ENCODE measurements around the gene STK11.

DNA sequence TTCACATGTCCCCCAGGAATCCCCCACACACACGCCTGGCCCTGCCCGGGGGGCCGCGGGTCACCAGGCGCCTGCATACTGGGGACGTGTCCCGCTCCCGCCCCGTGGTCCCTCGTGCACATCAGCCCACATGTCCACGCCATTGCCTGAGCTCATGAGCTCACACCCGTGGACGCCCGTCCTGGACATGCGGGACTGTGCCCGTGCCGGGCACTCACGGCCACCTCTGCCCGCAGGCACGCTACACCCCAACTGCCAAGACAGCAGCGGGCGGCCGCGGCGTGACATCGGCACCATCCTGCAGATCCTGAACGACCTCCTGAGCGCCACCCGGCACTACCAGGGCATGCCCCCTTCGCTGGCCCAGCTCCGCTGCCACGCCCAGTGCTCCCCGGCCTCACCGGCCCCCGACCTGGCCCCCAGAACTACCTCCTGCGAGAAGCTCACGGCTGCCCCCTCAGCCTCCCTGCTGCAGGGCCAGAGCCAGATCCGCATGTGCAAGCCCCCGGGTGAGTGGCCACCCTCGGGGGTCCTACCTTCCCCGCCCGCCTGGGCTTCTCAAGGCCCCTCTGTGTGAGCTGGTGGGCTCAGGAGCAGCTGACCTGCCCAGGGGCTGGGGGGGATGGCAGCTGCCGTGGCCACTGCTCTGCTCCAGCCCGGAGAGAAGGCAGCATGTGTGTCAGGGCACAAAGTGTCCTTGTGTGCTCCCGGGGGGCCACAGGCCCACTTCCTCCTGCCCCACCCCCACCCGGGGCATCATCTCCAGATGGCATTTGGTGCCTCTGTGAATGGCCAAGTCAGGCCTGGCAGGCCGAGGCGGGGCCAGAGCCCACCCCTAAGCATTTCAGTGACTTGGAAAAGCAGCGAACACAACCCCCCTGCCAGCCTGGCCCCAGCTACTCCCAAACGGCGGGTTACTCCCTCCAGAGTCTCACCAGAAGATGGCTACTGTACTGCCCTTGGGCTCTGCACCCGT lies 49.9 kb downstream of the STK11 start:
- TF ChIP-seq, protein P1, sequence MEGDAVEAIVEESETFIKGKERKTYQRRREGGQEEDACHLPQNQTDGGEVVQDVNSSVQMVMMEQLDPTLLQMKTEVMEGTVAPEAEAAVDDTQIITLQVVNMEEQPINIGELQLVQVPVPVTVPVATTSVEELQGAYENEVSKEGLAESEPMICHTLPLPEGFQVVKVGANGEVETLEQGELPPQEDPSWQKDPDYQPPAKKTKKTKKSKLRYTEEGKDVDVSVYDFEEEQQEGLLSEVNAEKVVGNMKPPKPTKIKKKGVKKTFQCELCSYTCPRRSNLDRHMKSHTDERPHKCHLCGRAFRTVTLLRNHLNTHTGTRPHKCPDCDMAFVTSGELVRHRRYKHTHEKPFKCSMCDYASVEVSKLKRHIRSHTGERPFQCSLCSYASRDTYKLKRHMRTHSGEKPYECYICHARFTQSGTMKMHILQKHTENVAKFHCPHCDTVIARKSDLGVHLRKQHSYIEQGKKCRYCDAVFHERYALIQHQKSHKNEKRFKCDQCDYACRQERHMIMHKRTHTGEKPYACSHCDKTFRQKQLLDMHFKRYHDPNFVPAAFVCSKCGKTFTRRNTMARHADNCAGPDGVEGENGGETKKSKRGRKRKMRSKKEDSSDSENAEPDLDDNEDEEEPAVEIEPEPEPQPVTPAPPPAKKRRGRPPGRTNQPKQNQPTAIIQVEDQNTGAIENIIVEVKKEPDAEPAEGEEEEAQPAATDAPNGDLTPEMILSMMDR (conservative IDR thresholded peaks at IDR 0.05; ENCODE audit: low read length): no peak
- no peak for TF ChIP-seq EZH2phosphoT487 (IDR thresholded peaks at IDR 0.05; ENCODE audit: borderline replicate concordance, low read depth, low read length)
